ENCODE measurements around the gene PPP2R3A.
"Not testable (repeated sequence)": the region's sequence is repeated elsewhere in the genome, so short reads cannot be mapped to it uniquely, and the experiment has no call there.

Gene PPP2R3A

GRCh38 chr3:136070334-136070733 lies 104.8 kb downstream of the PPP2R3A start:
- Histone ChIP-seq H3K9me3 (ENCODE audit: control insufficient read depth, insufficient read depth, low read length) (no peaks in the 10 kb centered on the region), H3K36me3 (ENCODE audit: control insufficient read depth, insufficient read depth, low read length) (peaks cover 3% of the 10 kb centered on the region; the same call in 1 of the 2 replicates), H3K27me3 (ENCODE audit: control insufficient read depth, insufficient read depth, low read length) (no peaks in the 10 kb centered on the region), H3K4me1 (ENCODE audit: control insufficient read depth, insufficient read depth, low read length) (no peaks in the 10 kb centered on the region), H3K27ac (ENCODE audit: low read depth, low read length) (no peak overlapping the region), H3K9ac (ENCODE audit: low read depth, low read length) (no peak overlapping the region), H3K4me3 (ENCODE audit: low read depth, low read length) (no peak overlapping the region)

DNA sequence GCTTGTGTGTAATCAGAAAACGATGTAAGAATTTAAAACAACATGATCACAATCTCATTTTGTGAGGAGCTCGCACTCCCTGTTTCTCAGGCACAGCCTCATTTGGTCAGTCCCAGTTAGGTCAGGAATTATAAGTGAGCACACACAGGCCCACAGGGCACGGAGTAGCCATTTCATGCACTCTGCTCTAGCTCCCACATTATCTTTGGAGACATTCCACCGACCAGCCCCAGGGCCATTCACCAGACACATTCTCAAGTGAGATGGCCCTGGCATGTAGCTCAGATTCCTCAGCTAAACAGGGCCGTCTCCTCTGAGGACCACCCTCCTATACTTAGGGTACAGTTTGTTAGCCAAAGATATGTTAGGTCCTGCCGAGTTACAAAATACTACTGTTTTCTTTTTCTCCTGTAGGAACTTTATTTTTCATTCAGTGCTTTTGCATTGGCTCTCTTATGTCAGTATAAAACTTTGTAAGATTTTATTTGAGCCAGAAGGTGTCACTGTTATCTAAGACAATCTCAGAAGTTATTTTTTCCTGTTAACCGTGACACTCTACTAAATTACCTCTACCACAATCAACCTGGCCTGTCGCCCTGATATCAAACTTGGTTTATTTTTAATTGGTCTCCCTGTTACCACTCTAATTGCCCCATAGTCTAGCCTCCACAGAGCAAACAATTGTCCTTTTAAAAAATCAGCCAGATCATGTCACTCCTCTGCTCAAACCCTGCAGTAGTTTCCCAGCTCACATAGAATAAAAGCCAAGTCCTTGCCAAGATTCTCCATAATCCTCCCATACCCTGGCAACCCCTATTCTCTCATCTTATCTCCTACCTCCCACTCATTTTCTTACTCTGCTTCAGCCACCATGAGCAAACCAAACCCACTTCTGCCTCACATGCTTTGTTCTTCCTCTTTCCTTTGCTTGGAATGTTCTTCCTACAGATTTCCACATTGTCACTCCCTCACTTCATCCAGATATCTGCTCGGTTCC lies 105.7 kb downstream of the PPP2R3A start:
- Histone ChIP-seq H3K4me1 (ENCODE audit: control insufficient read depth, insufficient read depth, low read length) (no peaks in the 10 kb centered on the region), H3K27me3 (ENCODE audit: control insufficient read depth, insufficient read depth, low read length) (no peaks in the 10 kb centered on the region), H3K36me3 (ENCODE audit: control insufficient read depth, insufficient read depth, low read length) (peaks cover 3% of the 10 kb centered on the region; the same call in 1 of the 2 replicates), H3K27ac (ENCODE audit: low read depth, low read length) (peak overlapping the region; percentile 27), H3K4me3 (ENCODE audit: low read depth, low read length) (no peak overlapping the region), H3K9ac (ENCODE audit: low read depth, low read length) (no peak overlapping the region), H3K9me3 (ENCODE audit: control insufficient read depth, insufficient read depth, low read length) (no peaks in the 10 kb centered on the region)

- Histone ChIP-seq H3K36me3 (ENCODE audit: control insufficient read depth, insufficient read depth, low read length) (peaks cover 3% of the 10 kb centered on the region; the same call in 1 of the 2 replicates), H3K9ac (ENCODE audit: low read depth, low read length) (no peak overlapping the region)
Measured at GRCh38 chr3:136074546-136075170, 109.1 kb downstream of the PPP2R3A start.

DNA sequence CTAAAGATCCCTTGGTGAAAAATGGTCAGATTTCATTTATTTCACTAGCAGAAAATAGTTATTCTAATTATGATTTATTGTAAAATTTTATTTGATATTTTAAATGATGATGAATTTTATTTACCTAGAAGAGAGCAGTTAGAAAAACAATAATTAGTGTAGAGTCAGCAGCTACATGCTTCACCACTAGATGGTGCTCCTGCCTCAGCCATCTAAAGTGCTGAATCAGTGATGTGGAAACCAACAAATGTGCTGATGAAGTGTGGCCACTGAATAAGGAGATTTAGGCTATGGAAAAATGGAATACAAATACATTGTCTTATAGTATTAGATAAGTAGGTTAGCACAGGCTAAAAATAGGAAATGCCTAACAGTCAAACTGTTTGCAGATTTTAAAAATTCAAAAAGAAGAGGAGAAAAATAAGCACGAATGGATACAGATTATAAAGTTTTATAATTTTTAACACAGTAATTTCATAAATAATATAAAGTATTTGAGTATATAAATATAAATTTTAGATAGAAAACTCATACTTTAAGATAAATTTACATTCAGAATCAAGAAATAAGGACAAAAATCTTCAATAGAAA lies 109.8 kb downstream of the PPP2R3A start:
- no peak overlapping the region for H3K4me3 ChIP-seq (ENCODE audit: low read depth, low read length)
- no peaks in the 10 kb centered on the region for H3K4me1 ChIP-seq (ENCODE audit: control insufficient read depth, insufficient read depth, low read length)

More at GRCh38 chr3:136074546-136075170, 109.1 kb downstream of the PPP2R3A start:
- Histone ChIP-seq H3K27ac (ENCODE audit: low read depth, low read length) (no peak overlapping the region), H3K27me3 (ENCODE audit: control insufficient read depth, insufficient read depth, low read length) (no peaks in the 10 kb centered on the region), H3K9me3 (ENCODE audit: control insufficient read depth, insufficient read depth, low read length) (no peaks in the 10 kb centered on the region), H3K4me3 (ENCODE audit: low read depth, low read length) (no peak overlapping the region), H3K4me1 (ENCODE audit: control insufficient read depth, insufficient read depth, low read length) (no peaks in the 10 kb centered on the region)

GRCh38 chr3:136075811-136076210 lies 110.3 kb downstream of the PPP2R3A start:
- no peaks in the 10 kb centered on the region for H3K27me3 ChIP-seq (ENCODE audit: control insufficient read depth, insufficient read depth, low read length)
- H3K4me3 ChIP-seq (ENCODE audit: low read depth, low read length): no peak overlapping the region
- no peaks in the 10 kb centered on the region for H3K9me3 ChIP-seq (ENCODE audit: control insufficient read depth, insufficient read depth, low read length)
- peaks cover 10% of the 10 kb centered on the region for H3K36me3 ChIP-seq (ENCODE audit: control insufficient read depth, insufficient read depth, low read length)
- no peaks in the 10 kb centered on the region for H3K4me1 ChIP-seq (ENCODE audit: control insufficient read depth, insufficient read depth, low read length)
- no peak overlapping the region for H3K9ac ChIP-seq (ENCODE audit: low read depth, low read length)
- no peak overlapping the region for H3K27ac ChIP-seq (ENCODE audit: low read depth, low read length)

More for the DNA sequence above, 109.8 kb downstream of the PPP2R3A start:
- no peaks in the 10 kb centered on the region for H3K9me3 ChIP-seq (ENCODE audit: control insufficient read depth, insufficient read depth, low read length)
- H3K27me3 ChIP-seq (ENCODE audit: control insufficient read depth, insufficient read depth, low read length): no peaks in the 10 kb centered on the region
- H3K36me3 ChIP-seq (ENCODE audit: control insufficient read depth, insufficient read depth, low read length): peaks cover 7% of the 10 kb centered on the region
- no peak overlapping the region for H3K9ac ChIP-seq (ENCODE audit: low read depth, low read length)
- no peak overlapping the region for H3K27ac ChIP-seq (ENCODE audit: low read depth, low read length)

DNA sequence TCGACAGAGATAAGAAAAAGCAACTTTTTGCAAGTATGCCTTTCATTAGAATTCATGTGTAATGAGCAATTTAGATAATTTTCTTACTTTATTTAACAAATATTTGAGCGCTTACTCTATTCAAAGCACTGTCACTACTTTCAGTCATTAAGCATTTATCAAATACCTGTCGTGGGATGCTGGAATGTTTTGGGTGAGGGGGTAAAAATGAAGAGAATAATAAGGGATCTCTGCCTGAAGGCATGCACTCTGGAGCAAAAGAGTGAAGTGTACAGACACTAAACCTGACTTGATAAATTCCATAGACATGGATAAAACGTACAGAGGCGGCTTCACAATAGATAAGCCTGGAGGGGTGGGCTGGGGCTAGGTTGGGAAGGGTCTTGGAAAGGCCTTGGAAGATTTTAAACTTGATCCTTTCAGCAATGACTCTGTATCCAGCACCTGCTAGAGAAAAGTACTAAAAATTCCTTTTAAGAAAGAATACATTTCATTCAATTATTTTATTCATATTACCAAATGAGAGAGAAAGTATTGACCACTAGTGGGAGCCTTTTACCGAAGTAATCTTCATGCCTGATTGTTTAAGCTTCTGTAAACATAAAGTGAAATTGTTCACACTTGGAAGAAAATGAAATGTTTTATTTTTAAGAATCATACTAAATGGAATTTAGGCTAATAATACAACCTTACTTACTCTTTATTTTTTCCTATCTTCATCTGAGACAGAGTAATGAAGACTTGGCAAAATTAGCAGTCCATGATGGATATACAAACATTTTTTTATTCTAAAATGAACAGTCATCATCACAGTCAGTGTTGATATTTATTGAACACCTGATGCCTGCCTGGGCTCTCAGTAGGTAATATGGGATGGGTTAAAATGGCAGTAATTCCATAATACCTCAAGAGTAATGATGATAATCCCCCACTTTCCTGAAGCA lies 113.2 kb downstream of the PPP2R3A start:
- no peak overlapping the region for H3K4me3 ChIP-seq (ENCODE audit: low read depth, low read length)
- H3K4me1 ChIP-seq (ENCODE audit: control insufficient read depth, insufficient read depth, low read length): no peaks in the 10 kb centered on the region
- H3K36me3 ChIP-seq (ENCODE audit: control insufficient read depth, insufficient read depth, low read length): peaks cover 28% of the 10 kb centered on the region
- H3K27ac ChIP-seq (ENCODE audit: low read depth, low read length): no peak overlapping the region
- H3K9me3 ChIP-seq (ENCODE audit: control insufficient read depth, insufficient read depth, low read length): peaks cover 10% of the 10 kb centered on the region; the same call in 1 of the 2 replicates
- no peak overlapping the region for H3K9ac ChIP-seq (ENCODE audit: low read depth, low read length)
- no peaks in the 10 kb centered on the region for H3K27me3 ChIP-seq (ENCODE audit: control insufficient read depth, insufficient read depth, low read length)

GRCh38 chr3:136083641-136084382 lies 118.3 kb downstream of the PPP2R3A start:
- not testable (repeated sequence) for H3K27ac ChIP-seq (ENCODE audit: low read depth, low read length); H3K27me3 ChIP-seq (ENCODE audit: control insufficient read depth, insufficient read depth, low read length); H3K9ac ChIP-seq (ENCODE audit: low read depth, low read length); H3K4me3 ChIP-seq (ENCODE audit: low read depth, low read length); H3K4me1 ChIP-seq (ENCODE audit: control insufficient read depth, insufficient read depth, low read length)
- H3K9me3 ChIP-seq (ENCODE audit: control insufficient read depth, insufficient read depth, low read length): peaks cover 21% of the 10 kb centered on the region
- H3K36me3 ChIP-seq (ENCODE audit: control insufficient read depth, insufficient read depth, low read length): peaks cover 39% of the 10 kb centered on the region

- H3K27me3 ChIP-seq (ENCODE audit: control insufficient read depth, insufficient read depth, low read length); H3K4me1 ChIP-seq (ENCODE audit: control insufficient read depth, insufficient read depth, low read length); H3K9ac ChIP-seq (ENCODE audit: low read depth, low read length); H3K4me3 ChIP-seq (ENCODE audit: low read depth, low read length); H3K27ac ChIP-seq (ENCODE audit: low read depth, low read length): not testable (repeated sequence)
- Histone ChIP-seq H3K36me3 (ENCODE audit: control insufficient read depth, insufficient read depth, low read length) (peaks cover 37% of the 10 kb centered on the region), H3K9me3 (ENCODE audit: control insufficient read depth, insufficient read depth, low read length) (peaks cover 21% of the 10 kb centered on the region)
Measured at GRCh38 chr3:136085067-136085466, 119.5 kb downstream of the PPP2R3A start.

- H3K4me3 ChIP-seq (ENCODE audit: low read depth, low read length): no peak overlapping the region
- H3K9ac ChIP-seq (ENCODE audit: low read depth, low read length): no peak overlapping the region
- peaks cover 22% of the 10 kb centered on the region for H3K36me3 ChIP-seq (ENCODE audit: control insufficient read depth, insufficient read depth, low read length)
- H3K9me3 ChIP-seq (ENCODE audit: control insufficient read depth, insufficient read depth, low read length): no peaks in the 10 kb centered on the region
- no peaks in the 10 kb centered on the region for H3K4me1 ChIP-seq (ENCODE audit: control insufficient read depth, insufficient read depth, low read length)
- H3K27ac ChIP-seq (ENCODE audit: low read depth, low read length): no peak overlapping the region
- H3K27me3 ChIP-seq (ENCODE audit: control insufficient read depth, insufficient read depth, low read length): no peaks in the 10 kb centered on the region
Measured at GRCh38 chr3:136093771-136094170, 128.2 kb downstream of the PPP2R3A start.

- no peaks in the 10 kb centered on the region for H3K4me1 ChIP-seq (ENCODE audit: control insufficient read depth, insufficient read depth, low read length)
- H3K36me3 ChIP-seq (ENCODE audit: control insufficient read depth, insufficient read depth, low read length): peaks cover 19% of the 10 kb centered on the region
- H3K27me3 ChIP-seq (ENCODE audit: control insufficient read depth, insufficient read depth, low read length): no peaks in the 10 kb centered on the region
- no peaks in the 10 kb centered on the region for H3K9me3 ChIP-seq (ENCODE audit: control insufficient read depth, insufficient read depth, low read length)
- no peak overlapping the region for H3K4me3 ChIP-seq (ENCODE audit: low read depth, low read length)
- H3K27ac ChIP-seq (ENCODE audit: low read depth, low read length): no peak overlapping the region
- H3K9ac ChIP-seq (ENCODE audit: low read depth, low read length): no peak overlapping the region
Measured at GRCh38 chr3:136105044-136105443, 139.5 kb downstream of the PPP2R3A start.

Data from HUES48 (cell line).